Cardiac muscle cell (in vitro differentiated cells and primary cell): Measurements from ENCODE around the gene NSG2. TPM values are rescaled to one million over a fixed set of nuclear protein-coding genes. Genes with fewer than 3 reads are reported as not detected.

Source experiments
- DNase-seq, 2 donors: peaks; one replicate each; pipeline versions ENCODE4 v3.0.0 to v3.0.0-alpha.2; 2010 to 2017; ENCODE audit warnings: low read depth in 1 of 2, low spot score in 1 of 2
- H3K27ac ChIP-seq: fragments of 200-600 bp; sonication (generic); 2 replicates; pipeline ENCODE4 v1.5.1; 2016
- H3K27me3 ChIP-seq: fragments of 200-600 bp; sonication (generic); 2 replicates; pipeline ENCODE4 v1.6.0; 2016; ENCODE audit warnings: control low read depth
- H3K36me3 ChIP-seq: fragments of 200-600 bp; sonication (generic); 2 replicates; pipeline ENCODE4 v1.5.1; 2016; ENCODE audit warnings: control low read depth
- H3K4me1 ChIP-seq: fragments of 200-600 bp; sonication (generic); 2 replicates; pipeline ENCODE4 v1.8.1; 2017; ENCODE audit warnings: low read depth, mild to moderate bottlenecking, mixed run types
- H3K4me3 ChIP-seq: fragments of 200-600 bp; sonication (generic); 2 replicates; pipeline ENCODE4 v1.5.1; 2016; ENCODE audit warnings: mild to moderate bottlenecking
- H3K9me3 ChIP-seq: fragments of 200-600 bp; sonication (generic); 2 replicates; pipeline ENCODE4 v1.5.1; 2017; ENCODE audit warnings: low read depth, mild to moderate bottlenecking, control low read depth
- CTCF ChIP-seq: IDR thresholded peaks from 2 replicates; pipeline ENCODE4 v1.5.1; 2012; ENCODE audit warnings: low read depth, mild to moderate bottlenecking, low read length
- polyA plus RNA-seq: library from polyadenylated mRNA; unstranded; fragments of >200 nt; fragmentation: Nextera tagmentation; extraction: Ambion mirVana; gene quantifications from 2 replicates; pipeline ENCODE4 v1.2.1, GENCODE V29; 2016
- total RNA-seq: library from RNA; depleted of rRNA; stranded (reverse); fragments of >200 nt; gene quantifications from 2 replicates; pipeline ENCODE4 v1.2.3, GENCODE V29; 2016

Gene NSG2
- total and polyA plus RNA-seq, 2 experiments from 2014 or later = 0.24 to 0.57 TPM

- no peak for TF ChIP-seq CTCF
Observed at GRCh38 chr5:174071484-174071883, 26.0 kb downstream of the NSG2 start.

GRCh38 chr5:174073122-174073660 lies 27.7 kb downstream of the NSG2 start:
- Histone ChIP-seq H3K36me3 (no peaks in the 10 kb centered on the region), H3K4me1 (no peaks in the 10 kb centered on the region), H3K27ac (no peak overlapping the region), H3K9me3 (no peaks in the 10 kb centered on the region), H3K27me3 (no peaks in the 10 kb centered on the region), H3K4me3 (no peak overlapping the region)
- no peak for DNase-seq
- no peak for TF ChIP-seq CTCF

More at GRCh38 chr5:174071484-174071883, 26.0 kb downstream of the NSG2 start:
- H3K9me3 ChIP-seq = no peaks in the 10 kb centered on the region
- H3K4me1 ChIP-seq = no peaks in the 10 kb centered on the region
- peaks cover 5% of the 10 kb centered on the region for H3K27me3 ChIP-seq
- H3K4me3 ChIP-seq = no peak overlapping the region
- no peak overlapping the region for H3K27ac ChIP-seq
- H3K36me3 ChIP-seq = no peaks in the 10 kb centered on the region
- DNase-seq = no peak

GRCh38 chr5:174074369-174074768 lies 28.9 kb downstream of the NSG2 start:
- Histone ChIP-seq H3K27ac (no peak overlapping the region), H3K36me3 (no peaks in the 10 kb centered on the region), H3K4me1 (no peaks in the 10 kb centered on the region), H3K9me3 (no peaks in the 10 kb centered on the region), H3K4me3 (no peak overlapping the region), H3K27me3 (no peaks in the 10 kb centered on the region)
- TF ChIP-seq CTCF = no peak
- no peak for DNase-seq

GRCh38 chr5:174078416-174078815 lies 32.9 kb downstream of the NSG2 start:
- H3K4me3 ChIP-seq = no peak overlapping the region

GRCh38 chr5:174082286-174082685 lies 36.8 kb downstream of the NSG2 start:
- H3K36me3 ChIP-seq = no peaks in the 10 kb centered on the region
- no peak overlapping the region for H3K27ac ChIP-seq
- TF ChIP-seq CTCF = no peak
- no peaks in the 10 kb centered on the region for H3K27me3 ChIP-seq
- no peaks in the 10 kb centered on the region for H3K4me1 ChIP-seq
- H3K4me3 ChIP-seq = no peak overlapping the region
- DNase-seq = no peak
- no peaks in the 10 kb centered on the region for H3K9me3 ChIP-seq

More at GRCh38 chr5:174078416-174078815, 32.9 kb downstream of the NSG2 start:
- Histone ChIP-seq H3K27ac (no peak overlapping the region), H3K4me1 (no peaks in the 10 kb centered on the region), H3K9me3 (no peaks in the 10 kb centered on the region), H3K36me3 (no peaks in the 10 kb centered on the region), H3K27me3 (no peaks in the 10 kb centered on the region)
- DNase-seq = peak in 1 of 2 donors; percentile 20
- TF ChIP-seq CTCF = no peak
